A549 treated with AZD2906 at 1 μM for 4 hours (cell line): ENCODE results near the gene OR4C45. TPM values are rescaled to one million over a fixed set of nuclear protein-coding genes. Genes with fewer than 3 reads are reported as not detected.

Experiments
- total RNA-seq: library from RNA; stranded (reverse); fragments of 200-300 nt; extraction: Qiagen RNA extraction; gene quantifications from 5 replicates; pipeline ENCODE4 v1.2.3, GENCODE V29; 2022

OR4C45 gene
- total RNA-seq = not detected in 5 replicates

GRCh38 chr11:50032574-50032973 lies at the start of gene OR4C45:
Gene OR4C45, plus strand, starts transcription at chr11:50032874.

Other genes starting within 250 kb of the OR4C45 start
- gene OR4C13, start 80.5 kb upstream of the OR4C45 start, total RNA-seq = not detected in 5 replicates
- gene OR4C12, start 50.3 kb upstream of the OR4C45 start, total RNA-seq = not detected in 5 replicates